Activated T-helper 1 cell treated with Interleukin-2 at 50 U/mL for 16 hours (primary cell): ENCODE results near the gene INSL3.

ENCODE experiments used
- DNase-seq: peaks from one replicate; pipeline ENCODE4 v3.0.0-alpha.2; 2020; ENCODE audit warnings: low read depth

INSL3 gene

DNA sequence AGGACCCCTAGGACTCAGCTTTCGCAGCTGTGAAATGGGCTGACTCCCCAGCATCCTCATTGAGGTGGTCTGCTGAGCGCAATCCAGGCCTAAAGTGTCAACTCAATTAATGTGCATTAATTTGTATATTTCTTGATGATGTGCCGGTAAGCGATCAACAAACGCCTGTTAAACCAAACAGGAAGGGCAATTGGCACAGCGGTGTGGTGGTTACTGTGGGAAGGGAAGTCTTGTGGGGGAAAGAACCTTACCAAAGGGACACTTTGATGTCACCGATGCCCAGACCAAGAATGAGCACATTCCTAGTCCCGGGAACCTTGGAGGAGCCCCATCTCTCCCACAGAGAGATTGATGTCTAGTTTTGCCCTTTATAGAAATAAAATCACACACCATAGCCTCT lies 24.8 kb upstream of the INSL3 start:
- peak; percentile 31 for DNase-seq

GRCh38 chr19:17843908-17844490 lies 22.7 kb upstream of the INSL3 start:
- DNase-seq = no peak

- no peak for DNase-seq
These were observed 22.0 kb upstream of the INSL3 start for GRCh38 chr19:17843292-17843827.

GRCh38 chr19:17842663-17843291 lies 21.5 kb upstream of the INSL3 start:
- no peak for DNase-seq

DNA sequence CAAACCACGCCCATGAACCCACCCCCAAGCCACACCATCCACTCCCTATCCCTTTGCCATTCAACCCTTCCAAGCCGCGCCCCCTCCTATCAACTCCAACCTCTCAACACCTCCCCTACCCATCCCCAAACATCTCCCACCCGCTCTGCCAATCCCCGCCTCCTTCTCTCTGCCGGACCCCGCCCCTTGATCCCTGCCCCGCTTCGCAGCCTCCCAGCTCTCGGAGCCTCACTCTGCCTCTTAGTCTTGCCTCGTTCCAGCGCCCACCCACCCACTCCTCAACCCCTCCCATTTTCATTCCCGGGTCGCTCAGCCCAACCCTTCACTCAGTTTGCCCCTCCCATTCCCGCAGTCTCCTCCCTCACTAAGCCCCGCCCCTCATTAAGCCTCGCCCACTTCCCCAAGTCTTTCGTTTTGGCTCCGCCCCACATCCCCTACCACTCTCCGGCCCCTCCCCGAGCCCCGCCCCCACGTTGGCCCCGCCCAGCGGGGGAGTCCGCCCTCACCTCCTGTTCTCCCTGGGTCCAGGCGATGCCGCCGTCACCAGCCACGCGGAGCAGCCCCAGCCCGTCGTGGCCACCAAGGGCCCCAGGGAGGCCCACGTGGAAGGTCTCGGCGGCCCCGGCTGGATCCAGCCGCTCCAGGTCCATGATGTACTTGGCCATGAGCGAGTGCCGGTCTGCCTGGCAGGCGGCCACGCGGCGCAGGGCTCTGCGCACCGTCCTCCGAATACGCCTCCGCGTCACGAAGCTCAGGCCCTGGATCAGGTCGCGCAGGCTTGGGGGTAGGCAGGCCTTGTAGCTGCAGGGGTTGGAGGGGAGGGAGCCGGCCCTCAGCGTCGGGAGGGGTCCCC lies 20.7 kb upstream of the INSL3 start:
- DNase-seq = no peak

GRCh38 chr19:17841371-17841809 lies 20.1 kb upstream of the INSL3 start:
- no peak for DNase-seq

GRCh38 chr19:17840019-17840418 lies 18.7 kb upstream of the INSL3 start:
- no peak for DNase-seq

DNA sequence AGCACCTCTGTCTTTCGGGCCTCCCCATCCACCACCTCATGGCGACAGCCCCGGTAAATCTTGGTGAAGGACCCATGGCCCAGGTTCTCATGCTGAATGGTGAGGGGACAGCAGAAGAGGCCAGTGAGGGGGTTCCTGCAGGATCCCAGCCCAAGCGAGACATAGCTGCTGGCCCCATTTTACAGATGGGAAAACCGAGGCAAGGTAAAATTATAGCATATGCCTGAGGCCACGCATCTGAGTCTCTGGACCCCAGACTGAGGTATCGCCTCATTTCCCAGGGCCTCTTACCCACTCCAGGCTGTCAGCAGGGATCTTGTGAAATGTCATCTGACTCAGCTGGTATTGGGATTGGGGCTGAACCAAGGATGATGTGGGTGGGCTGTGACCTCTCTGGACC lies 16.7 kb upstream of the INSL3 start:
- no peak for DNase-seq

DNA sequence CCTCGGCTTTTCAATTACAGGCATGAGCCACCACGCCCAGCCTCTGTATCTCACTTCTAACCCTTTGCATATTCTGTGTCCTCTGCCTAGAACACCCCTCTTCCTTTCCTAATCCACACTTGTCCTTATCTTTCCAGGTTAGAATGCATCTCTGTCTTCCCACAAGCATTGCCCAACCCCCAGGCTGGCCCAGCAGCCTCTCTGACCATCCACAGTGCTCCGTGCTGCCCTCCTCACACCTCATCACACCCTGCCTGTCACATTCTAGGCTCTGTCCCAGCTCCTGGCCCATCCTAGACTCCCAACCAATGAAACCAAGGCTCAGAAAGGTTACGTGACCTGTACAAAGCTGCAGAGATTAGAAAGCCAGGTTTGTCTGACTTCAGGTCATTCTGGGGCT lies 15.2 kb upstream of the INSL3 start:
- no peak for DNase-seq

DNA sequence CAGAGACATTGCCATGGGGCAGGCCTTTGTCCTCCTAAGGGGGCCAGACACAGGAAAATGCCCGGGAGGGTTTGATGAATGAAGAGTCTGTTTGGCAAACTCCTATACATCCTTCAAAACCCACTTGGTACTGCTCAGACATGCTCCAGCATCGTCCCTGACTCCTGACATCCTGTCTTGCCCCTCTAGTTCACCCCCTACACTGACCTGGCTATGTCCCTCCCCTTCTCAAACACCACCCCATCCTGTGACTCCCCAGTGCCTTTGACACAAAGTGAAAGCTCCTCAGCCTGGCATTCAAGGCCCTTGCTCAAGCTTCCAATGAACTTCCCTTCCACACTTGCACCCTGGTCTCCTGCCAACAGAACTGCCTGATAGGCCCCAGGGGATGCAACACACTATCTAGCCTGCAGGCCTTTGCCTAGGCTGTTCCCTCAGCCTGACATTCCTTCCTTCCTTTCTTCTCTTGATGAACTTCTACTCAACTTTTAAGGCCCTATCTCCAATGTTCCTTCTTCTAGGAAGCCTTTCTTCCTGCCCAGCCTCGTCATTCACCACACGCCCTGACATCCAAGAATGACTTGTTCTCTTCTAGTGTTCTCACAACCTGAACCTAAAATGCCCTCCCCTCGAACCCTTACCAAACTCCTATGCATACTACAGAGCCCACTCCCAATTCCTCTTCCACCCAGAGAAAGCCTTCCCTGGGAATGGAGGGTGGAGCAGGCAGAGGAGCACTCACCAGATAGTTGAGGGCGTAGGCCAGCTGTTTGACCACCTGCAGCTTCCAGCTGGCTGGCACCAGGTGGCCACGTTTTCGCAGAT lies 14.1 kb upstream of the INSL3 start:
- DNase-seq = no peak

DNA sequence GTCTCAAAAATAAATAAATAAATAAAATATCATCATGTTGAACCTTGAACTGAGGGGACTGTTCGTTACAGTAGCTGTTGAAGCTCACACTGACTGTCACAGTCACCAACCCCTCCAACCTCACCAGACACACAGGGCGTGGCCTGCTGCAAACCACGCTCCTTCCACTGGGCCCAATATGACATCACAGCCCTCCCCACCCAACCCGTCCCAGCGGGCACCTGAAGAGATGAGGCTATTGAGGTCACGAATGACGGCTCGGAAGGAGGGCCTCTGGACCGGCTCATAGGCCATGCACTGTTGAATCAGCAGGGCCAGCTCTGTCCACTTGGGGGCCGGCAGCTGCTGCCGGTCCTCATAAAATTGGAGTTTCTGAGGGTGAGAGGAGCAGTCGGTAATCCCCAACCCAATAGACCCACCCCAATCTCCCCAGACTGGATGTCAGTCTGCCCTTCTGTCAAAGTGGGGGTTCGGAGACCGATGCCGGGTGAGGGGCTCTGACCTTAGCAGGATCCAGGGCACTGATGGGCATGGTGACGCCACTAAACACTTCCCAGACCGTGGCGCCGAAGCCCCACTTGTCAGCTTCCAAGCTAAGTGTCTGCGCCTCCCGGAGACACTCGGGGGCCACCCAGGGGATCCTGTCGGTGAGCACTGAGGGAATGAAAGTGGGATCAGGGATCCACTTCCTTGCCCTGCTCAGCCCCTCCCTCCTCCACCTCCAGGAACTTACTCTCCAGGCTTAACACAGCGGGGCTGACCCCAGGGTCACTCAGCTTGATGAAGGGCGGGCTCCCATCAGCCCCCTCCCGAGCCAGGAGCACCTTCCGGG lies 13.2 kb upstream of the INSL3 start:
- no peak for DNase-seq

DNA sequence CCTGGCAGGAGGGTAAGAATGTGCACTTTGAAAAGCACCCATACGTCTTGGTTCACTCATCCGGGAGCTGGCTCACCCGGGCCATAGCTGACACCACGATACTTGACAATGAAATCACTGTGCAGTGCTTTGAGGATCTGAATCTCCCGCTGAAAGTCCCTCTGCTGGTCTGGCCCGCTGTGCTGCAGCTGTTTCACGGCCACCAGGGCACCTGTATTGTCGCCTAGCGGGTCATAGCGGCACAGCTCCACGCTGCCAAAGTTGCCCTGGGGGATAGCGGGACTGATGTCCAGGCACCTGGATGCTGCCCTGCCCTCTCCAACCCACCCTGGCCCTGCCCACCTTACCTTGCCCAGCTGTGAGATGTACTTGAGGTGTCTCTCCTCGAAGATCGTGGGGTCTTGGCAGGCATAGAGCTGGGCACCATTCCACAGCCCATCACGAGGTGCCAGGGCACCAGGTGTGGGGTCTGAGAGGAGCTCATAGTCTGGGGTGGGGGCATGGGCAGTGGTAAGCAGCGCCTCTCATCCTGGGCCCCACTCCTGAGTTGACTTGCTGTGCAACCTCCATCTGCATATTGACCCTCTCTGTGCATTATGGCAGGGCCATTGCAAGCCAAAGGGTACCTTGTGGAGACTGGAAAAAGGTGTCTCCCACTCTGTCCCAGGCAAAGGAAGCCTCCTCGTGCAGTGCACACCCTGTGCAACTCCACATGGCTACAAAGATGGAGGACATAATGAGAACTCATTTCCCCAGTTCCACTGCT lies 11.3 kb upstream of the INSL3 start:
- DNase-seq = no peak

- no peak for DNase-seq
These were observed 10.1 kb upstream of the INSL3 start for GRCh38 chr19:17831419-17831888.

- no peak for DNase-seq
These were observed 9.5 kb upstream of the INSL3 start for GRCh38 chr19:17830567-17831418.

- no peak for DNase-seq
These were observed 8.7 kb upstream of the INSL3 start for GRCh38 chr19:17829855-17830566.

GRCh38 chr19:17826508-17827056 lies 5.3 kb upstream of the INSL3 start:
- DNase-seq = no peak

- DNase-seq = no peak
These were observed 3.0 kb upstream of the INSL3 start for GRCh38 chr19:17824339-17824738.

GRCh38 chr19:17817668-17818363 lies 3.5 kb downstream of the INSL3 start:
- no peak for DNase-seq
